Parathyroid adenoma (tissue), 2 donors: ENCODE data around the gene CILP.
"Not testable (repeated sequence)": the region's sequence is repeated elsewhere in the genome, so short reads cannot be mapped to it uniquely, and the experiment has no call there.

ENCODE experiments used
- H2AFZ ChIP-seq: fragments of 300-600 bp; sonication (generic); one replicate; pipeline ENCODE4 v1.7.0; 2017; ENCODE audit warnings: antibody characterized with exemption, mild to moderate bottlenecking
- H3K27ac ChIP-seq: fragments of 300-600 bp; sonication (generic); one replicate; pipeline ENCODE4 v1.7.0; 2017
- H3K27me3 ChIP-seq: fragments of 300-600 bp; sonication (generic); one replicate; pipeline ENCODE4 v1.7.0; 2017; ENCODE audit warnings: low read length; ENCODE audit not compliant: control insufficient read depth, insufficient read depth
- H3K36me3 ChIP-seq: fragments of 300-600 bp; sonication (generic); one replicate; pipeline ENCODE4 v1.7.0; 2017; ENCODE audit warnings: low read length; ENCODE audit not compliant: control insufficient read depth, insufficient read depth
- H3K4me1 ChIP-seq: fragments of 300-600 bp; sonication (generic); one replicate; pipeline ENCODE4 v1.7.0; 2017; ENCODE audit warnings: control low read depth
- H3K4me2 ChIP-seq: fragments of 300-600 bp; sonication (generic); one replicate; pipeline ENCODE4 v1.7.0; 2017; ENCODE audit warnings: low read length
- H3K4me3 ChIP-seq: fragments of 300-600 bp; sonication (generic); one replicate; pipeline ENCODE4 v1.7.0; 2017; ENCODE audit warnings: low read depth, low read length
- H3K79me2 ChIP-seq: fragments of 300-600 bp; sonication (generic); one replicate; pipeline ENCODE4 v1.7.0; 2017; ENCODE audit warnings: control low read depth
- H3K9ac ChIP-seq: fragments of 300-600 bp; sonication (generic); one replicate; pipeline ENCODE4 v1.7.0; 2017; ENCODE audit warnings: mild to moderate bottlenecking
- H3K9me3 ChIP-seq: fragments of 300-600 bp; sonication (generic); one replicate; pipeline ENCODE4 v1.7.0; 2017; ENCODE audit warnings: low read length; ENCODE audit not compliant: control insufficient read depth
- CTCF ChIP-seq: fragments of 300-600 bp; sonication (generic); IDR thresholded peaks from one replicate; pipeline ENCODE4 v1.7.0; 2017; ENCODE audit warnings: antibody characterized with exemption, mild to moderate bottlenecking
- donor health status: primary hyperparathyroidism.

CILP gene

GRCh38 chr15:65233696-65234095, 22.4 kb upstream of the CILP start:
- no peak for TF ChIP-seq CTCF
- H3K27ac ChIP-seq = no peak overlapping the region
- no peak overlapping the region for H3K4me3 ChIP-seq

DNA sequence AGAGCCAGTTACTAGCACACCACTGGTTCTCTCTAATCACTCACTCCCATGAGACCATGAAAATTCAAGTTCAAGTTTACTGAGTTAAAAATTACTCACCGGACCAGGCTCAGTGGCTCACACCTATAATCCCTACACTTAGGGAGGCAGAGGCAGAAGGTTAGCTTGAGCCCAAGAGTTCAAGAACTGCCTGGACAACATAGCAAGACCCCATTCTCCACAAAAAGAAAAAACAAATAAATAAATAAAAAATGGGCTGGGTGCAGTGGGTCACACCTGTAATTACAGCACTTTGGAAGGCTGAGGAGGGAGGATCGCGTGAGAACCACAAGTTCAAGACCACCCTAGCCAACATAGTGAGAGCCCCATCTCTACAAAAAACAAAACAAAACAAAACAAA, 21.2 kb upstream of the CILP start:
- Histone ChIP-seq H3K4me1 (no peaks in the 10 kb centered on the region), H2AFZ (no peak overlapping the region), H3K4me2 (no peak overlapping the region), H3K27me3 (no peaks in the 10 kb centered on the region), H3K79me2 (no peaks in the 10 kb centered on the region), H3K36me3 (no peaks in the 10 kb centered on the region), H3K27ac (no peak overlapping the region), H3K4me3 (no peak overlapping the region), H3K9ac (no peak overlapping the region), H3K9me3 (no peaks in the 10 kb centered on the region)
- no peak for TF ChIP-seq CTCF

More at GRCh38 chr15:65233696-65234095, 22.4 kb upstream of the CILP start:
- Histone ChIP-seq H3K79me2 (no peaks in the 10 kb centered on the region), H3K9ac (no peak overlapping the region), H3K27me3 (no peaks in the 10 kb centered on the region), H2AFZ (no peak overlapping the region), H3K4me2 (no peak overlapping the region), H3K36me3 (no peaks in the 10 kb centered on the region), H3K9me3 (no peaks in the 10 kb centered on the region), H3K4me1 (no peaks in the 10 kb centered on the region)

DNA sequence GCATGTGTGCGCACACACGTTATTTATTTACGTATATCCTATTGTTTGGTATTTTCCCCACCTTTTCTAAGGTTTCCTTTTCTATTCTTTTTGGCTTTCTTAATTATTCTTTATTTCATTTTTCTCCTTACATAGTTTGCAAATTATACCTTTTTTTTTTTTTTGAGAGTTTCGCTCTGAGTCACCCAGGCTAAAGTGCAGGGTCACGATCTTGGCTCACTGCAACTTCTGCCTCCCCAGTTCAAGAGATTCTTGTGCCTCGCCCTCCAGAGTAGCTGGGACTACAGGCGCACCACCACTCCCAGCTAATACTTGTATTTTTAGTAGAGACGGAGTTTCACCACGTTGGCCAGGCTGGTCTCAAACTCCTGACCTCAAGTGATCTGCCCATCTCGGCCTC, 20.0 kb upstream of the CILP start:
- H3K4me1 ChIP-seq = no peaks in the 10 kb centered on the region

GRCh38 chr15:65226901-65227300, 15.6 kb upstream of the CILP start:
- H3K9ac ChIP-seq, H3K36me3 ChIP-seq, H3K4me2 ChIP-seq, H3K4me1 ChIP-seq, H3K27ac ChIP-seq, H3K27me3 ChIP-seq, H3K9me3 ChIP-seq, H3K79me2 ChIP-seq, H3K4me3 ChIP-seq, H2AFZ ChIP-seq: not testable (repeated sequence)

More for the DNA sequence above, 20.0 kb upstream of the CILP start:
- H3K4me2 ChIP-seq = no peak overlapping the region
- H3K36me3 ChIP-seq = no peaks in the 10 kb centered on the region
- H3K79me2 ChIP-seq = no peaks in the 10 kb centered on the region
- H2AFZ ChIP-seq = no peak overlapping the region
- H3K27me3 ChIP-seq = no peaks in the 10 kb centered on the region
- TF ChIP-seq CTCF = no peak
- no peak overlapping the region for H3K27ac ChIP-seq
- H3K4me3 ChIP-seq = no peak overlapping the region
- no peak overlapping the region for H3K9ac ChIP-seq
- H3K9me3 ChIP-seq = no peaks in the 10 kb centered on the region

DNA sequence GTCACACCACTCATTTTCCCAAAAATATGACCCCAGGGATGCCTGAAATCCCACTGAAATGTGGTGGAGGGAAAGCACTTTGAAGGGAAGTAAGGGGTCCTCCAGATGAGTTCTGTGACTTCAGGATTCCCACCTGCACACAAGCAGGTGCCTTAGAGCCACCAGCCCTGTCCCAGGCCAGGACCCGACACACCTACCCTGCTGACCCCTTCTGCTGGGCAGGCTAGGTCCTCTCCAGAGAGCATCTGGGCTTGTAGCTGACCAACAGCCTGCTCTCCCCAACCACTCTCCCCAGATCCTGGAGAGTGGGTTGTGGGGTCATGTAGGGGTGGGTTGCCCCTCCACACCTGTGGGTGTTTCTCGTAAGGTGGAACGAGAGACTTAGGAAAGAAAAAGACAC, 14.9 kb upstream of the CILP start:
- Histone ChIP-seq H3K9ac (no peak overlapping the region), H2AFZ (no peak overlapping the region)

More for the DNA sequence above, 14.9 kb upstream of the CILP start:
- H3K4me3 ChIP-seq = no peak overlapping the region
- H3K27me3 ChIP-seq = no peaks in the 10 kb centered on the region
- H3K4me1 ChIP-seq = no peaks in the 10 kb centered on the region
- no peaks in the 10 kb centered on the region for H3K79me2 ChIP-seq
- no peaks in the 10 kb centered on the region for H3K9me3 ChIP-seq
- H3K27ac ChIP-seq = no peak overlapping the region
- TF ChIP-seq CTCF = no peak
- no peaks in the 10 kb centered on the region for H3K36me3 ChIP-seq
- no peak overlapping the region for H3K4me2 ChIP-seq
